Fibroblast of pulmonary artery (primary cell): ENCODE results near the gene VCL.
A peak's percentile ranks its signal among the peaks of the same experiment; 100 is the strongest.
"Not testable (repeated sequence)": the region's sequence is repeated elsewhere in the genome, so short reads cannot be mapped to it uniquely, and the experiment has no call there.

ENCODE experiments used
- DNase-seq: peaks from one replicate; pipeline ENCODE4 v3.0.0-alpha.2; 2010; ENCODE audit warnings: low read depth
- H3K4me3 ChIP-seq: replicated peaks from 2 replicates; pipeline ENCODE4 v1.5.1; 2011; ENCODE audit warnings: low read depth, mild to moderate bottlenecking, control low read depth, low read length, moderate library complexity
- TF ChIP-seq, protein P1 (sequence below): IDR thresholded peaks from 2 replicates; pipeline ENCODE4 v1.5.1; 2011; ENCODE audit warnings: mild to moderate bottlenecking, control low read depth, low read length, inconsistent platforms; ENCODE audit errors: missing control alignments

VCL gene

DNA sequence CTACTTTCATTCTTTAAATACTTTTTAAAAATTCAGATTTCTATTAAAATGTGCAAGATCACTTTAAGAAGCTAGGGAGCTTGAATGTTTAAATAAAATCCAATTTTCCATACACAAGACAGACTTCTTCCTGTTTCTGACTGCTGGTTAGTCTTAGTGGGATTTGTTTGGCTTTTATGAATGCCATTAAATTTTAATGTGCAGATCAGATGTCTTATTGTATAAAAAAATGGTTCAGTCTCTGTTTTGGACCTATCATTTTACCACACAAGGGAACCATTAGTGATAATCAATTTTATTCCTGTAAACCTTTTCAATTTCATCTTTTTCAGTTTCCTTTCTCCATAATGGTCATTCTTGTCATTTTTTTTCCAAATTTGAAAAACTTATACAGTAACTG lies 63.2 kb downstream of the VCL start:
- no peak overlapping the region for H3K4me3 ChIP-seq
- no peak for DNase-seq
- TF ChIP-seq, protein P1, sequence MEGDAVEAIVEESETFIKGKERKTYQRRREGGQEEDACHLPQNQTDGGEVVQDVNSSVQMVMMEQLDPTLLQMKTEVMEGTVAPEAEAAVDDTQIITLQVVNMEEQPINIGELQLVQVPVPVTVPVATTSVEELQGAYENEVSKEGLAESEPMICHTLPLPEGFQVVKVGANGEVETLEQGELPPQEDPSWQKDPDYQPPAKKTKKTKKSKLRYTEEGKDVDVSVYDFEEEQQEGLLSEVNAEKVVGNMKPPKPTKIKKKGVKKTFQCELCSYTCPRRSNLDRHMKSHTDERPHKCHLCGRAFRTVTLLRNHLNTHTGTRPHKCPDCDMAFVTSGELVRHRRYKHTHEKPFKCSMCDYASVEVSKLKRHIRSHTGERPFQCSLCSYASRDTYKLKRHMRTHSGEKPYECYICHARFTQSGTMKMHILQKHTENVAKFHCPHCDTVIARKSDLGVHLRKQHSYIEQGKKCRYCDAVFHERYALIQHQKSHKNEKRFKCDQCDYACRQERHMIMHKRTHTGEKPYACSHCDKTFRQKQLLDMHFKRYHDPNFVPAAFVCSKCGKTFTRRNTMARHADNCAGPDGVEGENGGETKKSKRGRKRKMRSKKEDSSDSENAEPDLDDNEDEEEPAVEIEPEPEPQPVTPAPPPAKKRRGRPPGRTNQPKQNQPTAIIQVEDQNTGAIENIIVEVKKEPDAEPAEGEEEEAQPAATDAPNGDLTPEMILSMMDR, result no peak

DNA sequence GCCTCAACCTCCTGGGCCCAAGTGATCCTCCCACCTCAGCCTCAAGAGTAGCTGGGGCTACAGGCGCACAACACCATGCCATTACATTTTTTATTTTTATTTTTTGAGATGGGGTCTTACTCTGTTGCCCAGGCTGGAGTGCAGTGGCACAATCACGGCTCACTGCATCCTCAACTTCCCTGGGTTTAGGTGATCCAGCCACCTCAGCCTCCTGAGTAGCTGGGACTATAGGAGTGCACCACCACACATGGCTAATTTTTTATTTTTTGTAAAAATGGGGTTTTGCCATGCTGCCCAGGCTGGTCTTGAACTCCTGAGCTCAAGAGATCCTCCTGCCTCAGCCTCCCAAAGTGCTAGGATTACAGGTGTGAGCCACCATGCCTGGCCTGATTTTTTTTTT lies 64.1 kb downstream of the VCL start:
- not testable (repeated sequence) for H3K4me3 ChIP-seq, DNase-seq

DNA sequence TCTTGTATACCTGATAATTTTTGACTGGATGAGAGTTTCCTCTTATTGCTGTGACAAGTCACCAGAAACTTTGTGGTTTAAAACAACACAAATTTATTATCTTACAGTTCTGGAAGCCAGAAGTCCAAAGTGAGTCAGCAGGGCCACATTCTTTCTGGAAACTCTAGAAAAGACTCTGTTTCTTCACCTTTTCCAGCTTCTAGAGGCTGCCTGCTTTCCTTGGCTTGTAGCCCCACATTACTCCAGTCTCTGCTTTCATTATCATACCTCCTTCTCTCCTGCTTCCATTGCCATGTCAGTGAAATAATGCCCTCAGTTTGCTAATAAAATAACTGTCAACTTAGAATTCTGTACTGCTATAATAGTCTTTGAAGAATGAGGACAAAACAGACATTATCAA lies 65.3 kb downstream of the VCL start:
- peak; percentile 38 for DNase-seq
- TF ChIP-seq, protein P1, result no peak
- no peak overlapping the region for H3K4me3 ChIP-seq

DNA sequence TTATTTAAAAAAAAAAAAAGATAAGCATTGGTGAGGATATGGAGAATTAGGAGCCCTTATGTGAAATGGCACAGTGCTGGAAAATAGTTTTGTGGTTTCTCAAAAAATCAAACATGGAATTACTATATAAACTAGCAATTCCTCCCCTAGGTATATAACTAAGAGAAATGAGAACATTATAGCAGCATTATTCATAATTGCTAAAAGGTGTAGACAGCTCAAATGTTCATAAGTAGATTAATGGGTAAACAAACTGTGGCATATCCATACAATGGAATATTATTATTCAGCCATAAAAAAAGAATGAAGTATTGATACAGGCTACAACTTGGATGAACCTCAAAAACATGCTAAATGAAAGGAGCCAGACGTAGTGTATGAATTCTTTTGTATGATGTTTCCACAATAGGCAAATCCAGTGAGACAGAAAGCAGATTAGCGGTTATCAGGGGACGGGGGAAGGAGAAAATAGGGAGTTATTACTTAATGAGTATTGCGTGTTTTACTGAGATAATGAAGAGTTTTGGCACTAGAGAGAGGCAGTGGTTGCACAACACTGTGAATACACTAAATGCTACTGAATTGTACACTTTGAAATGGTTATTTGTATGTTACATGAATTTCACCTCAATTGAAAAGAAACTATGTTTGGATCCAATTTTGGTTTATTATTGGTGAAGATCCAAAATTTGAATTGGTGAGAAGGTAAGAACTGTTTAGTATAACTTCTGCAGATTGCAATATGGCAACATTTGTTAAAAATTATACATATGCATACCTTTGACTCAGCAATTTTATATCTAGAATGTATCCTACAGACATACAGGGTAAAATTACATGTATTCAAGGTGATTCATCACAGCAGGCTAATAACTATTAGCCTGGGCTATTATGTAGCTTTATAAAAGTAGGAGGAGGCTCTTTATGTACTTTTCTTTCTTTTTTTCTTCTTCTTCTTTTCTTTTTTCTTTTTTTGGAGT lies 69.7 kb downstream of the VCL start:
- peak overlapping the region; percentile 7 for H3K4me3 ChIP-seq
- DNase-seq, result peak; percentile 92
- TF ChIP-seq, protein P1, result no peak

DNA sequence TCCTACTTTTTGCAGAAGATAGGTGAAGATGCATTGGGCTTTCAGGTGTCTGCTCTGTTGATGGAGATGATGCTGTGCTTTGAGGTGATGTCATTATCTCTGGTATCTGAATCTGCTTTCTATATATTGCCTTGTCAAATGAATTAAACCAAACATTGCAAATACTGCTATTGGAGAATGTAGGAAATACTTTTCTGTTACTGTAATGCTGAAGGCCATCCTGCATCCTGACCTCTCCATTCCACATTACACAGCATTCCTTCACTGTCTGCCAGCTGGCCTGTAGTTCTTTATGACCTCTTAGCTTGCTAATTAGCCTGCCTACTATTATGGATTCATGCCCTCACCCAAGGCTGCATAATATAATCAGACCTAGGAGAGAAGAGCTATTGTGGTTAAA lies 73.2 kb downstream of the VCL start:
- no peak overlapping the region for H3K4me3 ChIP-seq
- TF ChIP-seq, protein P1, result no peak

DNA sequence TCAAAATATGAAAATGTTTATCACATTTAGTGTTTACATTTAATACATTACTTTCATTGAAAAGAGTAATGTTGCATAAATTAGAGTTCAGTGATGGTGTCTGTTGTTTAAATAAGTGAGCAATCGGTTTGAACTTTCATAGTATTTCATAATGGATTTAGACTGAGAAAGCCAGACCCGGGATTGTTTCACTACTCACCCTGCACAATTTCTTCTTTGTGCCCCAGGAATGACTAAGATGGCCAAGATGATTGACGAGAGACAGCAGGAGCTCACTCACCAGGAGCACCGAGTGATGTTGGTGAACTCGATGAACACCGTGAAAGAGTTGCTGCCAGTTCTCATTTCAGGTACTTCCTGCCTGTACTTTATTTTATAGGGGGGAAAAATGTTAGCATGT lies 74.6 kb downstream of the VCL start:
- H3K4me3 ChIP-seq, result no peak overlapping the region
- TF ChIP-seq, protein P1, result no peak
- DNase-seq, result peak; percentile 36

More for the DNA sequence above, 73.2 kb downstream of the VCL start:
- peak; percentile 82 for DNase-seq

DNA sequence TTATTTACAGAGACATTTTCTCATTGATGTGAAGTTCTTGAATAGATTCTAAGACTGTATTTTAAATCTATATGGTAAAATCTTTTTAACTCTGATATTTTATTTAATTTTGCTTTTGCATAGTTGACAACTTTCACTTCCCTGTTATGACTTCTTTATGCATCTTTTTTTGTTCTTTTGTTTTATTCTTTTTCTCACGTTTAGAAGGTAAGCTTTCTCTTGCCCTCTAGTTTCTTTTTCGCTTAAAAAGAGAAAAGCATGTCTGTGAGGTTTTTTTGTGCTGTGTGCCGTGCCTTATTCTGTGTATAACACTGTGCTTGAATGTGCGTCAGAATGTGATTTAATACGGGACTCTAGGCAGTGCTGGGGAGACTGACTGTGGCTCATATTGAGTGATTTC lies 78.0 kb downstream of the VCL start:
- no peak overlapping the region for H3K4me3 ChIP-seq
- no peak for DNase-seq
- TF ChIP-seq, protein P1, result no peak
